Smooth muscle cell (in vitro differentiated cells): ENCODE measurements around the gene PLCZ1. TPM values are rescaled to one million over a fixed set of nuclear protein-coding genes. Genes with fewer than 3 reads are reported as not detected.
"Not testable (repeated sequence)": the region's sequence is repeated elsewhere in the genome, so short reads cannot be mapped to it uniquely, and the experiment has no call there.

ENCODE experiments used
- DNase-seq: peaks from one replicate; lab custom pipeline; 2025; ENCODE audit not compliant: unreplicated experiment; lab: John Stamatoyannopoulos, UW
- H2AFZ ChIP-seq: fragments of 200-600 bp; sonication (generic); 2 replicates; pipeline ENCODE4 v1.6.0; 2016; ENCODE audit warnings: antibody characterized with exemption, low read depth, mild to moderate bottlenecking
- H3F3A ChIP-seq: fragments of 200-600 bp; sonication (generic); 2 replicates; pipeline ENCODE4 v1.6.0; 2017; ENCODE audit warnings: antibody characterized with exemption, low read depth
- H3K27ac ChIP-seq: fragments of 200-600 bp; sonication (generic); 2 replicates; pipeline ENCODE4 v1.5.1; 2016; ENCODE audit warnings: low read depth, mild to moderate bottlenecking
- H3K27me3 ChIP-seq: fragments of 200-600 bp; sonication (generic); 2 replicates; pipeline ENCODE4 v1.6.1; 2016; ENCODE audit warnings: low read depth, mild to moderate bottlenecking
- H3K36me3 ChIP-seq: fragments of 200-600 bp; sonication (generic); 2 replicates; pipeline ENCODE4 v1.5.1; 2016; ENCODE audit warnings: low read depth
- H3K4me1 ChIP-seq: fragments of 200-600 bp; sonication (generic); 2 replicates; pipeline ENCODE4 v1.5.1; 2016; ENCODE audit warnings: low read depth
- H3K4me2 ChIP-seq: fragments of 200-600 bp; sonication (generic); 2 replicates; pipeline ENCODE4 v1.6.0; 2016; ENCODE audit warnings: mild to moderate bottlenecking
- H3K4me3 ChIP-seq: fragments of 200-600 bp; sonication (generic); 2 replicates; pipeline ENCODE4 v1.5.1; 2016; ENCODE audit warnings: mild to moderate bottlenecking
- H3K79me2 ChIP-seq: fragments of 200-600 bp; sonication (generic); 2 replicates; pipeline ENCODE4 v1.6.0; 2016; ENCODE audit warnings: low read depth, mild to moderate bottlenecking
- H3K9ac ChIP-seq: fragments of 200-600 bp; sonication (generic); 2 replicates; pipeline ENCODE4 v1.6.0; 2016; ENCODE audit warnings: low read depth
- H3K9me3 ChIP-seq: fragments of 200-600 bp; sonication (generic); replicated peaks from 2 replicates; pipeline ENCODE4 v1.5.1; 2016; ENCODE audit warnings: low read depth
- H4K20me1 ChIP-seq: fragments of 200-600 bp; sonication (generic); 2 replicates; pipeline ENCODE4 v1.6.0; 2016; ENCODE audit warnings: low read depth
- CTCF ChIP-seq: fragments of 200-600 bp; sonication (generic); IDR thresholded peaks from 2 replicates; pipeline ENCODE4 v1.5.1; 2017; ENCODE audit warnings: borderline replicate concordance, mild to moderate bottlenecking, antibody characterized with exemption; ENCODE audit not compliant: insufficient read depth, poor library complexity, severe bottlenecking
- WGBS: methylation state at CpG from one replicate; pipeline ENCODE4 v1.1.7; 2016; ENCODE audit warnings: low lambda C conversion rate; 5-methylcytosine and 5-hydroxymethylcytosine counted together
- polyA plus RNA-seq: library from polyadenylated mRNA; unstranded; fragments of >200 nt; fragmentation: Nextera tagmentation; extraction: Ambion mirVana; gene quantifications from 2 replicates; pipeline ENCODE4 v1.2.1, GENCODE V29; 2016
- total RNA-seq: library from RNA; depleted of rRNA; stranded (reverse); fragments of >200 nt; gene quantifications from 2 replicates; pipeline ENCODE4 v1.2.3, GENCODE V29; 2014

Gene PLCZ1
- not detected in 2 replicates for total RNA-seq
- not detected in 2 replicates for polyA plus RNA-seq

- H3K36me3 ChIP-seq = no peaks in the 10 kb centered on the region
- no peaks in the 10 kb centered on the region for H3K4me1 ChIP-seq
- WGBS = 97% methylated on average over 2 of the region's 2 CpGs
- no peak within 1 kb of the TSS for H3K27ac ChIP-seq
- TF ChIP-seq CTCF = no peak
- no peaks in the 10 kb centered on the region for H4K20me1 ChIP-seq
- H3K4me2 ChIP-seq = no peak within 1 kb of the TSS
- no peak within 1 kb of the TSS for H3K4me3 ChIP-seq
- no peaks in the 10 kb centered on the region for H3K9me3 ChIP-seq
- DNase-seq = no peak
- no peak within 1 kb of the TSS for H3K9ac ChIP-seq
- no peaks in the 10 kb centered on the region for H3F3A ChIP-seq
- H3K79me2 ChIP-seq = no peaks in the 10 kb centered on the region
- H3K27me3 ChIP-seq = no peaks in the 10 kb centered on the region
- H2AFZ ChIP-seq = no peak within 1 kb of the TSS
These were observed at the start of gene PLCZ1, which contains the start of gene CAPZA3 for GRCh38 chr12:18737819-18738218. PLCZ1 (minus strand) TSS chr12:18738012; CDS start chr12:18737371, 641 bp downstream. CAPZA3 (plus strand) TSS chr12:18738119; CDS start chr12:18738269, 150 bp downstream.

GRCh38 chr12:18785465-18785864, 47.7 kb upstream of the PLCZ1 start:
- not testable (repeated sequence) for H3K4me3 ChIP-seq, H3K27me3 ChIP-seq, DNase-seq, H3K4me2 ChIP-seq, H3F3A ChIP-seq, H3K9ac ChIP-seq, H2AFZ ChIP-seq, H3K36me3 ChIP-seq, H3K4me1 ChIP-seq, H3K79me2 ChIP-seq, H3K9me3 ChIP-seq, H3K27ac ChIP-seq, H4K20me1 ChIP-seq
- 92% methylated on average over 8 of the region's 8 CpGs for WGBS

- Histone ChIP-seq H3K36me3 (no peaks in the 10 kb centered on the region), H3K27me3 (no peaks in the 10 kb centered on the region), H3K4me2 (no peak overlapping the region), H4K20me1 (no peaks in the 10 kb centered on the region), H3K27ac (no peak overlapping the region), H3K4me1 (no peaks in the 10 kb centered on the region), H3K9me3 (no peaks in the 10 kb centered on the region), H3F3A (no peaks in the 10 kb centered on the region), H3K9ac (no peak overlapping the region), H3K4me3 (no peak overlapping the region), H2AFZ (no peak overlapping the region), H3K79me2 (no peaks in the 10 kb centered on the region)
- DNase-seq = no peak
- no peak for TF ChIP-seq CTCF
- WGBS = 64% methylated on average over 2 of the region's 2 CpGs
These were observed 45.0 kb upstream of the PLCZ1 start for GRCh38 chr12:18782827-18783226.

- not testable (repeated sequence) for H3K9me3 ChIP-seq, H2AFZ ChIP-seq, H3K36me3 ChIP-seq, H3K4me2 ChIP-seq, H3K79me2 ChIP-seq, H3K4me3 ChIP-seq, H3K4me1 ChIP-seq, DNase-seq, H4K20me1 ChIP-seq, H3F3A ChIP-seq, H3K27ac ChIP-seq, H3K9ac ChIP-seq, H3K27me3 ChIP-seq
- WGBS = 100% methylated on average over 1 of the region's 1 CpG
These were observed 28.7 kb upstream of the PLCZ1 start for GRCh38 chr12:18766479-18766878.

- Histone ChIP-seq H4K20me1 (no peaks in the 10 kb centered on the region), H3K27me3 (no peaks in the 10 kb centered on the region), H3K36me3 (no peaks in the 10 kb centered on the region), H2AFZ (no peak overlapping the region), H3K27ac (no peak overlapping the region), H3K4me2 (no peak overlapping the region), H3K4me1 (peaks cover 44% of the 10 kb centered on the region), H3K4me3 (no peak overlapping the region), H3F3A (no peaks in the 10 kb centered on the region), H3K79me2 (no peaks in the 10 kb centered on the region), H3K9me3 (no peaks in the 10 kb centered on the region), H3K9ac (no peak overlapping the region)
- no peak for TF ChIP-seq CTCF
- 97% methylated on average over 1 of the region's 1 CpG for WGBS
- DNase-seq = no peak
These were observed 17.5 kb upstream of the PLCZ1 start for GRCh38 chr12:18755341-18755740.
